SH-SY5Y (cell line): Measurements from ENCODE around the gene TRIB2.
A peak's percentile ranks its signal among the peaks of the same experiment; 100 is the strongest.

ENCODE experiments used
- GATA2 ChIP-seq: IDR thresholded peaks from 2 replicates; pipeline ENCODE4 v1.6.1; 2011; ENCODE audit warnings: mild to moderate bottlenecking, low read depth, low read length
- GATA3 ChIP-seq: IDR thresholded peaks from 2 replicates; pipeline ENCODE4 v1.6.1; 2011; ENCODE audit warnings: low read depth, mild to moderate bottlenecking, low read length, moderate library complexity

DNA sequence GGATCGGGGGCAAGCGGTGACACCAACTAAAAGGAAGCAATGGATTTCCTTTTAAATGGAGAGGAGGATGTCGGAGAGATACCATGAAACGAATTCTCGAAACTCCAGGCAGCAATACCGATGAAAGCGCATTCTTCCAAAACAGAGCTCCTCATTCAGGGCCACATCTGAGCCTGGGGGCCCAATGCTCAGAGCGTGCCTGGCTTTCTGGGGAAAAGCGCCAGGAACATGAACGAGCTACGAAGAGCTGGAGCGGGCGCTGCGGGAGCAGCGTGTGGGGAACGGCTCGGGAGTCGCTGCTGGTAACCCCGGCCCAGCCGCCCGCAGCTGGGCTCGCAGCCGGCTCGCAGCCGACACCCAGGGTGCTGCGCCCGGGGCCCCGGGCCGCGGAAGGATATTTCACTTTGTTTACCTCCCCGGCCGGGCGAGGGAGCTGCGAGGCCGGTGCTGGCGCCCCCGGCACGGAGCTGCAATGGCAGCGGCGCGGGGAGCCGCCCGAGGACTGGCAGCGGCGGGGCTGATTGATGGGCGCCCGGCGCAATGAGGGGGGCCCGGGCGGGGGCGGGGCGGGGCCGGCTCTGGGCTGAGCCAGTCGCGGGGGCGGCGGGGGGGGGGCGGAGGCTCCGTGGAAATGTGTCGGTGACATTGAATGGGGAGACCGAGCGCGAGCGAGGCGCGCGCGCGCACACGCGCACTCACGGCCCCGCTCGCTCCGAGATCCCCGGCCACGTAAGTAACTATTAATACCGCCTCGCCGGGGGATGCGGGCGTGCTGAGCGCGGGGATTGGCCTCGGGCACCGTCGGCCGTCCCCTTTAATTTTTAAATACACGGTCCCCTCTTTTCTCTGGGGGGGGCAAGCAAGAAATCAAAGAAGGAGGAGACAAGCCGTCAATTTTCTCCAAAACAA lies at the start of gene TRIB2:
- TF ChIP-seq GATA2 (0 out of 2 replicates have a peak, but pooled peaks have one; percentile 22), GATA3 (no peak)
